Hepatocyte (in vitro differentiated cells): Measurements from ENCODE around the gene FAM50A.

ENCODE experiments used
- EZH2 ChIP-seq: fragments of 200-600 bp; sonication (generic); IDR thresholded peaks from 2 replicates; pipeline ENCODE4 v1.6.1; 2016; ENCODE audit warnings: antibody characterized with exemption, mild to moderate bottlenecking, borderline replicate concordance
- EZH2phosphoT487 ChIP-seq: fragments of 200-600 bp; sonication (generic); IDR thresholded peaks from one replicate; pipeline ENCODE4 v1.6.1; 2018; ENCODE audit warnings: antibody characterized with exemption, mild to moderate bottlenecking, low read depth, moderate library complexity; ENCODE audit not compliant: unreplicated experiment, severe bottlenecking
- TF ChIP-seq, protein P1 (sequence below): fragments of 200-600 bp; sonication (generic); IDR thresholded peaks from 2 replicates; pipeline ENCODE4 v1.5.1; 2016; ENCODE audit warnings: antibody characterized with exemption, mild to moderate bottlenecking; ENCODE audit not compliant: poor library complexity

DNA sequence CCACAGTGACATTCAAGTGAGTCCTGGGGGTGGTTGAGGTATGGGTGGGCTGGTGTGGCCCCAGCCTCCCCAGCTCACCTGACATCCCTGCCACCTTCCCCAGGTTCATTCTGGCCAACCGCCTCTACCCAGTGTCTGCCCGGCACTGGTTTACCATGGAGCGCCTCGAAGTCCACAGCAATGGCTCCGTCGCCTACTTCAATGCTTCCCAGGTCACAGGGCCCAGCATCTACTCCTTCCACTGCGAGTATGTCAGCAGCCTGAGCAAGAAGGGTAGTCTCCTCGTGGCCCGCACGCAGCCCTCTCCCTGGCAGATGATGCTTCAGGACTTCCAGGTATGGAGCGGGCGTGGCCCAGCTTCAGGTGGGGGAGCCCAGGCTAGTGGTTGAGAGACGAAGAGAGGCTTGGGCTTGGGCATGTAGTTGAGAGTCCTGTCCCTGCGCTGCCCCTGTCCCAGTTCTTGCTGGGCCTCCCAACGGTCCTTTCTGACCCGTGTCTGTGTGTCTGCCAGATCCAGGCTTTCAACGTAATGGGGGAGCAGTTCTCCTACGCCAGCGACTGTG lies 8.7 kb upstream of the FAM50A start:
- TF ChIP-seq, protein P1, sequence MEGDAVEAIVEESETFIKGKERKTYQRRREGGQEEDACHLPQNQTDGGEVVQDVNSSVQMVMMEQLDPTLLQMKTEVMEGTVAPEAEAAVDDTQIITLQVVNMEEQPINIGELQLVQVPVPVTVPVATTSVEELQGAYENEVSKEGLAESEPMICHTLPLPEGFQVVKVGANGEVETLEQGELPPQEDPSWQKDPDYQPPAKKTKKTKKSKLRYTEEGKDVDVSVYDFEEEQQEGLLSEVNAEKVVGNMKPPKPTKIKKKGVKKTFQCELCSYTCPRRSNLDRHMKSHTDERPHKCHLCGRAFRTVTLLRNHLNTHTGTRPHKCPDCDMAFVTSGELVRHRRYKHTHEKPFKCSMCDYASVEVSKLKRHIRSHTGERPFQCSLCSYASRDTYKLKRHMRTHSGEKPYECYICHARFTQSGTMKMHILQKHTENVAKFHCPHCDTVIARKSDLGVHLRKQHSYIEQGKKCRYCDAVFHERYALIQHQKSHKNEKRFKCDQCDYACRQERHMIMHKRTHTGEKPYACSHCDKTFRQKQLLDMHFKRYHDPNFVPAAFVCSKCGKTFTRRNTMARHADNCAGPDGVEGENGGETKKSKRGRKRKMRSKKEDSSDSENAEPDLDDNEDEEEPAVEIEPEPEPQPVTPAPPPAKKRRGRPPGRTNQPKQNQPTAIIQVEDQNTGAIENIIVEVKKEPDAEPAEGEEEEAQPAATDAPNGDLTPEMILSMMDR: no peak
- TF ChIP-seq EZH2 (no peak), EZH2phosphoT487 (no peak)
